Activated B cell treated with CpG ODN at 0.5 μM for 24 hours (primary cell): Measurements from ENCODE around the gene PCNX1. TPM values are rescaled to one million over a fixed set of nuclear protein-coding genes. Genes with fewer than 3 reads are reported as not detected.
A peak's percentile ranks its signal among the peaks of the same experiment; 100 is the strongest.
"Not testable (repeated sequence)": the region's sequence is repeated elsewhere in the genome, so short reads cannot be mapped to it uniquely, and the experiment has no call there.

Experiments used
- ATAC-seq: fragments of 200-7000 bp; cut with Tn5 transposase; one replicate; pipeline ENCODE4 v1.10.0; 2021; ENCODE audit warnings: low read depth, mild to moderate bottlenecking, moderate library complexity
- CTCF ChIA-PET: fragments of 350-600 bp; sonication (Branson Sonifier 250); formaldehyde crosslinking; loops from one replicate; lab custom pipeline; 2021; ENCODE audit warnings: antibody characterized with exemption; lab: Charles Lee
- POLR2A ChIA-PET: fragments of 350-600 bp; sonication (Branson Sonifier 250); formaldehyde crosslinking; loops from one replicate; lab custom pipeline; 2021; ENCODE audit warnings: antibody characterized with exemption; lab: Charles Lee
- DNase-seq: peaks from one replicate; pipeline ENCODE4 v3.0.0; 2022
- H3K27ac Mint-ChIP-seq: one replicate; pipeline ENCODE4 v1.8.0; 2020; ENCODE audit warnings: mixed read lengths
- H3K27me3 Mint-ChIP-seq: one replicate; pipeline ENCODE4 v1.8.0; 2021; ENCODE audit warnings: mixed read lengths
- H3K36me3 Mint-ChIP-seq: one replicate; pipeline ENCODE4 v1.8.0; 2021; ENCODE audit warnings: low read depth, mixed read lengths
- H3K4me1 Mint-ChIP-seq: one replicate; pipeline ENCODE4 v1.8.0; 2021; ENCODE audit warnings: mixed read lengths
- H3K4me3 Mint-ChIP-seq: one replicate; pipeline ENCODE4 v1.8.0; 2020; ENCODE audit warnings: mild to moderate bottlenecking, mixed read lengths
- H3K9me3 Mint-ChIP-seq: one replicate; pipeline ENCODE4 v1.8.0; 2020; ENCODE audit warnings: mixed read lengths
- intact Hi-C: fragments of 100-400 bp; cut with micrococcal nuclease; formaldehyde crosslinking; loops from one replicate; pipeline ENCODE4 v1.15.1; 2024
- total RNA-seq: library from RNA; stranded (reverse); gene quantifications from 2 replicates; pipeline ENCODE4 v1.2.3, GENCODE V29; 2022
- TF ChIP-seq, protein P1 (sequence below): fragments of 200-600 bp; IDR thresholded peaks from one replicate; pipeline ENCODE4 v1.8.0; 2022; ENCODE audit warnings: antibody characterized with exemption, mild to moderate bottlenecking

The PCNX1 gene
- total RNA-seq, 1 donor from 2014 or later: 64.7 TPM

DNA sequence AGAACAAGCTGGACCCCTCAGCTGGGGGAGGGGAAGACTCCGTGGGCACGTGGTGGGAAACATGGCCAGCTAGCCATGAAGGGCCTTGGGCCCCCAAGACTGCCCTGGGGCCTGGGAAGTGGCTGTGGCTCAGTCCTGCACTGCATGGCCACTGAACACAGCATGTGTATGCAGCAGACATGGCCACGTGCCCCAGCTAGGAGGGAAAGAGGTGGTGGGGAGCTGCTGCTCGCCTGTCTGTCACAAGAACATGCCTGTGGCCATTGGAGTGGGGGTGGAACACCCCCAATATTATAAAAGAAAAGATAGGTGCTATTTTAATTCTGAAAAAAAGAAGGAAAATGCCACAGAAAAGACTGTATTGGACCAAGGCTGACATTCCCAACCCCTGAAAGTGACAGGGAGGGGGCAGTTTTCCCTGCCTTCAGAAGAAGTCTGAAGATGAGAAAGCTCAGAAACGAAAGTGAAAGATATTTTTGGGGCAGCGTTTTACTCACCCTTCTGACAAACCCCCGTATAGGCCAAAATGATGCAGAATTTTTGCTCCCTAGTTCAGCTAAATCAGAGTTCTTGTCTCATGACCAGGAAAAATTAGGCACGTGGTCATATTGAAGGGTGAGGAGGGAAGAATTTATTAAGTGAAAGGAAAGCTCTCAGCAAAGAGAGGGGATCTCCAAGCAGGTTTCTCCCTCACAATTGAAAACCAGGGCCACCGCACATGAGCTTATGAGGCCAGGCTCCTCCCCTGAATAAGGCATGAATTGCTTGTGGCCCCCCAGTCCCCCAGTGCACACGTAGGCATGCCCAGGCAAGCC lies 35.2 kb upstream of the PCNX1 start:
- Mint-ChIP-seq H3K27ac (no peak overlapping the region), H3K27me3 (no peaks in the 10 kb centered on the region), H3K4me1 (peaks cover 6% of the 10 kb centered on the region), H3K4me3 (peak overlapping the region; percentile 66), H3K9me3 (peaks cover 5% of the 10 kb centered on the region), H3K36me3 (no peaks in the 10 kb centered on the region)
- CTCF ChIA-PET: interaction anchor here (0.6 to 1.5 kb wide), 4 partner anchors 35 to 445 kb away, joined by 3 to 6 read pairs (median 4); partner anchors contain the start of gene PCNX1
- DNase-seq: no peak
- POLR2A ChIA-PET: no interaction called here
- TF ChIP-seq, protein P1, sequence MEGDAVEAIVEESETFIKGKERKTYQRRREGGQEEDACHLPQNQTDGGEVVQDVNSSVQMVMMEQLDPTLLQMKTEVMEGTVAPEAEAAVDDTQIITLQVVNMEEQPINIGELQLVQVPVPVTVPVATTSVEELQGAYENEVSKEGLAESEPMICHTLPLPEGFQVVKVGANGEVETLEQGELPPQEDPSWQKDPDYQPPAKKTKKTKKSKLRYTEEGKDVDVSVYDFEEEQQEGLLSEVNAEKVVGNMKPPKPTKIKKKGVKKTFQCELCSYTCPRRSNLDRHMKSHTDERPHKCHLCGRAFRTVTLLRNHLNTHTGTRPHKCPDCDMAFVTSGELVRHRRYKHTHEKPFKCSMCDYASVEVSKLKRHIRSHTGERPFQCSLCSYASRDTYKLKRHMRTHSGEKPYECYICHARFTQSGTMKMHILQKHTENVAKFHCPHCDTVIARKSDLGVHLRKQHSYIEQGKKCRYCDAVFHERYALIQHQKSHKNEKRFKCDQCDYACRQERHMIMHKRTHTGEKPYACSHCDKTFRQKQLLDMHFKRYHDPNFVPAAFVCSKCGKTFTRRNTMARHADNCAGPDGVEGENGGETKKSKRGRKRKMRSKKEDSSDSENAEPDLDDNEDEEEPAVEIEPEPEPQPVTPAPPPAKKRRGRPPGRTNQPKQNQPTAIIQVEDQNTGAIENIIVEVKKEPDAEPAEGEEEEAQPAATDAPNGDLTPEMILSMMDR: no peak
- intact Hi-C loops: no loop called here
- ATAC-seq: no peak

DNA sequence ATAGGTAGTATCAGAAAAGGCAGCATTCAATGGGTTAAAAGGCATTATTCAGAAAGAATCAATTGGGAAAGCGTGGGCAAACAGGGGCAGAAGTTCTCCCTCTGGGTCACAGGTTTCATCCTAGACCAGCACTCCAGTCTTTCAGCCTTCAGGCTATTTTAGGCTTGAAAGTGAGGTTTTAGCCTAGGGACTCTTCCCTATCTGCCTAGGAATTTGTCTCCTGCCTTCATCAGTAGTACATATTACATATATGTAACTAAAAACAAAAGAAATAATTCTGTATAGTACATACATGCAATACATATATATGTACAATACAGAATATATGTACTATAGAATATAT lies 34.6 kb upstream of the PCNX1 start:
- H3K27ac Mint-ChIP-seq: no peak overlapping the region
- H3K4me3 Mint-ChIP-seq: peak overlapping the region; percentile 66
- no peaks in the 10 kb centered on the region for H3K27me3 Mint-ChIP-seq
- ChIA-PET CTCF (interaction anchor here (0.6 to 1.5 kb wide), 3 partner anchors 83 to 446 kb away, joined by 3 to 6 read pairs (median 5); no protein-coding TSS in a partner anchor), POLR2A (no interaction called here)
- ATAC-seq (no peak), DNase-seq (no peak)
- H3K9me3 Mint-ChIP-seq: peaks cover 5% of the 10 kb centered on the region
- no peaks in the 10 kb centered on the region for H3K36me3 Mint-ChIP-seq
- peaks cover 6% of the 10 kb centered on the region for H3K4me1 Mint-ChIP-seq
- intact Hi-C loops: loop anchor here (1.0 kb wide), 1 partner anchor 100 kb away; no protein-coding TSS in a partner anchor
- TF ChIP-seq, protein P1: no peak

GRCh38 chr14:70873627-70874026 lies 33.6 kb upstream of the PCNX1 start:
- no peak overlapping the region for H3K4me3 Mint-ChIP-seq
- intact Hi-C loops: loop anchor here (1.0 kb wide), 1 partner anchor 99 kb away; no protein-coding TSS in a partner anchor
- ChIA-PET POLR2A (no interaction called here), CTCF (interaction anchor here (1.0 to 1.6 kb wide), 6 partner anchors 12 to 102 kb away, joined by 3 to 10 read pairs (median 4); partner anchors contain the start of gene PCNX1)
- peaks cover 3% of the 10 kb centered on the region for H3K9me3 Mint-ChIP-seq
- H3K27me3 Mint-ChIP-seq: no peaks in the 10 kb centered on the region
- H3K4me1 Mint-ChIP-seq: peaks cover 6% of the 10 kb centered on the region
- no peaks in the 10 kb centered on the region for H3K36me3 Mint-ChIP-seq
- DNase-seq (no peak), ATAC-seq (no peak)
- H3K27ac Mint-ChIP-seq: no peak overlapping the region
- TF ChIP-seq, protein P1: no peak

- H3K27me3 Mint-ChIP-seq, DNase-seq, CTCF ChIA-PET, H3K36me3 Mint-ChIP-seq, H3K4me3 Mint-ChIP-seq, H3K9me3 Mint-ChIP-seq, POLR2A ChIA-PET, intact Hi-C loops, H3K4me1 Mint-ChIP-seq, ATAC-seq, H3K27ac Mint-ChIP-seq: not testable (repeated sequence)
Measured at GRCh38 chr14:70875811-70876460, 31.3 kb upstream of the PCNX1 start.

GRCh38 chr14:70879448-70879847 lies 27.8 kb upstream of the PCNX1 start:
- Mint-ChIP-seq H3K4me1 (peaks cover 27% of the 10 kb centered on the region), H3K36me3 (no peaks in the 10 kb centered on the region), H3K27ac (no peak overlapping the region), H3K4me3 (no peak overlapping the region), H3K27me3 (no peaks in the 10 kb centered on the region), H3K9me3 (no peaks in the 10 kb centered on the region)
- POLR2A ChIA-PET: no interaction called here
- intact Hi-C loops: no loop called here
- TF ChIP-seq, protein P1: no peak
- ATAC-seq: no peak
- CTCF ChIA-PET: no interaction called here
- no peak for DNase-seq

GRCh38 chr14:70880888-70881287 lies 26.4 kb upstream of the PCNX1 start:
- H3K36me3 Mint-ChIP-seq, H3K4me3 Mint-ChIP-seq, H3K27ac Mint-ChIP-seq, H3K9me3 Mint-ChIP-seq, POLR2A ChIA-PET, H3K27me3 Mint-ChIP-seq, ATAC-seq, DNase-seq, intact Hi-C loops, CTCF ChIA-PET: not testable (repeated sequence)
- H3K4me1 Mint-ChIP-seq: peaks cover 37% of the 10 kb centered on the region
